Measurements from ENCODE around the gene R3HDM4.
"Not testable (repeated sequence)": the region's sequence is repeated elsewhere in the genome, so short reads cannot be mapped to it uniquely, and the experiment has no call there.

The R3HDM4 gene

DNA sequence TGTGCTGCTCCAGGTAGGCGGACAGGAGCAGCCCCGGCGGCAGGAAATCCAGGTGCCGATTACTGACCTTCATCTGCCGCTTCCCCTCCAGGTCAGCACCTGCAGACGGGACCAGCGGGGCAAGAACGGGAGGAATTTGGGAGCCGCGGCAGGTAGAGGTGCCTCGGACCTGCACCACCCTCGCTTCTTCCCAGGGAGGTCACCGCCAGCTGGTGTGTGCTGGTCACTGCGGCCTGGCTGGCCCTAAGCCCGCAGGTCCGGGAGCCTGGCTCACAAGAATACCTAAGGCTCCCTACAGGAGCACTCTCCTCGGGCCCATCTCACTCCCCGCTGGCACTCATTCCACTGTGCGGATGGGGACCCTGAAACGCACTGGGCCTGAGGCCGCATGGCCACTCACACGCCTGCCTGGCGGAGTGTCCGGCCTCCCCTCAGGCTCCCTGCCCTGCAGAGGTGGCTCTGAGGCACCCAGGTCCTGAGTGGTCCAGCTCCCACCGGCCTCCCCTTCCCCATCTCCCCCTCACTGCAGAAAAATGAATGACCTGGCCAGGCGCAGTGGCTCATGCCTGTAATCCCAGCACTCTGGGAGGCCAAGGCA lies 15.5 kb downstream of the R3HDM4 start:
- no peak overlapping the region for H3K4me3 ChIP-seq (ENCODE audit: low read depth, low read length)
- no peak for DNase-seq (ENCODE audit: low read depth)

DNA sequence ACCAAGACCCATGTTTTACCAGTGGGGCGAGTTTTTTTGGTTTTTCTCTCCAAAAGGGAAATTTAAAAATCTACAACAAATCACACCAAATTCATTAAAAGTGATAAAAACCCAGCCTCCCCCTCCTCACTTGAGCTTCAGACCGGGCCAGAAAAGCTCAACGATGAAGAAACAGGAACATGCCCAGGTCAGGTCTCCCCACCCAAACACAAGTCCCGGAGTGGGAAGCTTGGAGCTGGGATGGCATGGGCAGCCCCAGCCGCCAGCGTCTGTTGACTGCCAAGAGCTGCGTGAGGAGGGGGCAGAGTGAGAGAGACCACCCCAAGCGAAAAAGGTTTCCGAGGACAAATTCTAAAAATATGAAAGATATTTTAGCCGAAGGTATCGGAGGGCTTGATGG lies 16.0 kb downstream of the R3HDM4 start:
- H3K4me3 ChIP-seq (ENCODE audit: low read depth, low read length) = no peak overlapping the region
- no peak for DNase-seq (ENCODE audit: low read depth)
- TF ChIP-seq, protein P1, sequence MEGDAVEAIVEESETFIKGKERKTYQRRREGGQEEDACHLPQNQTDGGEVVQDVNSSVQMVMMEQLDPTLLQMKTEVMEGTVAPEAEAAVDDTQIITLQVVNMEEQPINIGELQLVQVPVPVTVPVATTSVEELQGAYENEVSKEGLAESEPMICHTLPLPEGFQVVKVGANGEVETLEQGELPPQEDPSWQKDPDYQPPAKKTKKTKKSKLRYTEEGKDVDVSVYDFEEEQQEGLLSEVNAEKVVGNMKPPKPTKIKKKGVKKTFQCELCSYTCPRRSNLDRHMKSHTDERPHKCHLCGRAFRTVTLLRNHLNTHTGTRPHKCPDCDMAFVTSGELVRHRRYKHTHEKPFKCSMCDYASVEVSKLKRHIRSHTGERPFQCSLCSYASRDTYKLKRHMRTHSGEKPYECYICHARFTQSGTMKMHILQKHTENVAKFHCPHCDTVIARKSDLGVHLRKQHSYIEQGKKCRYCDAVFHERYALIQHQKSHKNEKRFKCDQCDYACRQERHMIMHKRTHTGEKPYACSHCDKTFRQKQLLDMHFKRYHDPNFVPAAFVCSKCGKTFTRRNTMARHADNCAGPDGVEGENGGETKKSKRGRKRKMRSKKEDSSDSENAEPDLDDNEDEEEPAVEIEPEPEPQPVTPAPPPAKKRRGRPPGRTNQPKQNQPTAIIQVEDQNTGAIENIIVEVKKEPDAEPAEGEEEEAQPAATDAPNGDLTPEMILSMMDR (IDR thresholded peaks at IDR 0.05; ENCODE audit: insufficient read depth, low read depth, low read length, missing control alignments) = no peak

More for the DNA sequence above, 15.5 kb downstream of the R3HDM4 start:
- TF ChIP-seq, protein P1 (IDR thresholded peaks at IDR 0.05; ENCODE audit: insufficient read depth, low read depth, low read length, missing control alignments) = no peak

DNA sequence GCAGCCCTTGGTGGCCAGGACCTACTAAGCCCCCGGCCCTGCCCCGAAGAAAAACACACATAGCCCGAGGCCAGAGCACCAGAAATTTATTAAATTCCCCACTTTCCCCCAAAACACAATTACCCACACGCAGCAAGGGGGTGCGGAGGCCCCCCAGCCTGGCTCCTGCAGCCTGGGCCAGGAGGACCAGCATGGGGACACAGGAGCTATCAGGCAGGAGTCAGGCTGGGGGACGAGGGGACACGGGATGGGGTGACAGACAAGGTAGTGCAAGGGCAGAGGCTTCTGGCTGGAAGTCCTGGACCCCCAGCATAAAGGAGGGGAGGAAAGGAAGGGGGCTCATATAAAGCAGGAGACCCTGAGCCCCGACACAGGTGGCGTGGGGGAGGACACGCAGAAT lies 16.6 kb downstream of the R3HDM4 start:
- DNase-seq (ENCODE audit: low read depth) = no peak
- TF ChIP-seq, protein P1 (IDR thresholded peaks at IDR 0.05; ENCODE audit: insufficient read depth, low read depth, low read length, missing control alignments) = no peak
- no peak overlapping the region for H3K4me3 ChIP-seq (ENCODE audit: low read depth, low read length)

DNA sequence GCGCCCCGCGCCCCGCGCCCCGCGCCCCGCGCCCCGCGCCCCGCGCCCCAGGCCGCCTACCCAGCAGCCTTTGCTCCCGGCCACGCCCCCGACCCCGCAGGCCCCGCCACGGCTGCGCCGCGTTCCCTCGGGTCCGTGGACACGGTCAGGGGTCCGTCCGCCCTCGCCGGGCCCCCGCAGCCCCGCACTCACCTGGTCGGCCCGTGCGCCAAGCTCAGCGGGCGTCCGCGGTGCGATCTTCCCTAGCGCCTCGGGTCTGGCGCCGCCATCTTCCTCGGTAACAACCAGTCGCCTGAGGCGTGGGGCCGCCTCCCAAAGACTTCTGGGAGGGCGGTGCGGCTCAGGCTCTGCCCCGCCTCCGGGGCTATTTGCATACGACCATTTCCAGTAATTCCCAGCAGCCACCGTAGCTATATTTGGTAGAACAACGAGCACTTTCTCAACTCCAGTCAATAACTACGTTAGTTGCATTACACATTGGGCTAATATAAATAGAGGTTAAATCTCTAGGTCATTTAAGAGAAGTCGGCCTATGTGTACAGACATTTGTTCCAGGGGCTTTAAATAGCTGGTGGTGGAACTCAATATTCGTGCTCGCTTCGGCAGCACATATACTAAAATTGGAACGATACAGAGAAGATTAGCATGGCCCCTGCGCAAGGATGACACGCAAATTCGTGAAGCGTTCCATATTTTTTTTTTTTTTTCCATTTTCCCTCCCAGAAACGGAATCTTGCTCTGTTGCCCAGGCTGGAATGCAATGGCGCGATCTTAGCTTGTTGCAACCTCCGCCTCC lies 19.9 kb downstream of the R3HDM4 start, which contains the start of the genes MED16 and RNU6-9:
TSS of gene MED16 (minus strand) at position 294 of the 796 bp plus-strand sequence. CDS start 2,056 bp downstream, outside the sequence.
TSS of gene RNU6-9 (plus strand) at position 591 of the 796 bp plus-strand sequence.
- TF ChIP-seq, protein P1 (IDR thresholded peaks at IDR 0.05; ENCODE audit: insufficient read depth, low read depth, low read length, missing control alignments) = no peak
- peak; percentile 97 for DNase-seq (ENCODE audit: low read depth)
- H3K4me3 ChIP-seq (ENCODE audit: low read depth, low read length) = peak within 1 kb of the TSS; percentile 95

DNA sequence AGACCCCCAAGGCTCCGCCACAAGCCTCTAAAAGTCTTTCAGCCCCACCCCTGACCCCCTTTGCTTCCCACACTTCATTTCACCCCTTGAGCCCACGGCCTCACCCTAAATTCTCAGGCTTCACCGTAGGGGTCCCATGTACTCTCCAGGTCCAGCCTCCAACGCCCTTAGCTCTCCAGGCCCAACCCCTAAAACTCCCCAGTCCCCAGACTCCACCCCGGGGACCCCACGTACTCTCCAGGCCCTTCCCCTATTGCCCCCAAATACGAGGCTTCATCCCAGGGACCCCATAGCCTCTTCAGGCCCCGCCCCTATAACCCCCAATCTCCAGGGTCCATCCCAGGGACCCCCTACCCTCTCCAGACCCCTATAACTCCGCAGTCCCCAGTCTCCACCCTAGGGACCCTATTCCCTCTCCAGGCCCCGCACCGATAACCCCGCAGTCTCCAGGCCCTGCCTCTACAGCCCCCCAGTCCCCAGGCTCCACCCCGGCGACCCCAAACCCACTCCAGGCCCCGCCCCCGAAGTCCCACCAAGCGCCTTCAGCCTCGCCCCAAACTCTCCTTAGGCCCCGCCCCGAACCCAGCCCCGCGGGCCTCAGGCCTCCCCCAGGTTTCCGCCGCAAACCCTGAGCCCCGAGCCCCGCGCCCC lies 20.7 kb downstream of the R3HDM4 start:
- TF ChIP-seq, protein P1 (IDR thresholded peaks at IDR 0.05; ENCODE audit: insufficient read depth, low read depth, low read length, missing control alignments) = no peak
- peak; percentile 40 for DNase-seq (ENCODE audit: low read depth)
- H3K4me3 ChIP-seq (ENCODE audit: low read depth, low read length) = peak overlapping the region; percentile 95

DNA sequence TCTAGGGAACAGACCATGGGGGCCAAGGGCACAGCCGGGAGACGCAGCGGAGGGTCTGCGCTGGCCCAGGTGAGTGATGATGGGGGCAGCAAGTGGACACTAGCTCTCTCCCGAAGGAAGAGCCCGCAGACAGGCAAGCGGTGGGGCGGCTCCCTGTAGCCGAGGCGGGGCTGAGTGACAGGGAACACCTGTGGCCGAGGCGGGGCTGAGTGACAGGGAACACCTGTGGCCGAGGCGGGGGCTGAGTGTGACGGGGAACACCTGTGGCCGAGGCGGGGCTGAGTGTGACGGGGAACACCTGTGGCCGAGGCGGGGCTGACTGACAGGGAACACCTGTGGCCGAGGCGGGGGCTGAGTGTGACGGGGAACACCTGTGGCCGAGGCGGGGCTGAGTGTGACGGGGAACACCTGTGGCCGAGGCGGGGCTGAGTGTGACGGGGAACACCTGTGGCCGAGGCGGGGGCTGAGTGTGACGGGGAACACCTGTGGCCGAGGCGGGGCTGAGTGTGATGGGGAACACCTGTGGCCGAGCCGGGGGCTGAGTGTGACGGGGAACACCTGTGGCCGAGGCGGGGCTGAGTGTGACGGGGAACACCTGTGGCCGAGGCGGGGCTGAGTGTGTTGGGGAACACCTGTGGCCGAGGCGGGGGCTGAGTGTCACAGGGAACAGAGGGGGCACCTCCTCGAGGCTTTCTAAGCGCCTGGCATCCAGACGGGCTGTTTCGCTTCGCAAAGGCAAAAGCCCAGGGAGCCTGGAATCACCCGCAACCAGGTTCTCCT lies 21.4 kb downstream of the R3HDM4 start:
- H3K4me3 ChIP-seq (ENCODE audit: low read depth, low read length) = peak overlapping the region; percentile 95
- DNase-seq (ENCODE audit: low read depth) = not testable (repeated sequence)
